ENCODE results near the gene SMCHD1.
A peak's percentile ranks its signal among the peaks of the same experiment; 100 is the strongest.

The SMCHD1 gene

GRCh38 chr18:2655178-2655953 lies at the start of gene SMCHD1:
SMCHD1 (plus strand) TSS chr18:2655726; CDS start chr18:2656076, 350 bp downstream.
- Histone ChIP-seq H3K27ac (peak within 1 kb of the TSS; percentile 82 to 99 (median 98)), H3K4me3 (peak within 1 kb of the TSS; percentile 74 to 91 (median 89))

- no peak overlapping the region for H3K4me3 ChIP-seq
- peak overlapping the region in 14 of 21 experiments; percentile 1 to 79 (median 33) for H3K27ac ChIP-seq
These were observed 49.2 kb upstream of the SMCHD1 start for GRCh38 chr18:2606335-2606734.

GRCh38 chr18:2609604-2610003 lies 45.9 kb upstream of the SMCHD1 start:
- H3K27ac ChIP-seq: no peak overlapping the region
- no peak overlapping the region for H3K4me3 ChIP-seq

GRCh38 chr18:2610549-2610948 lies 45.0 kb upstream of the SMCHD1 start:
- H3K27ac ChIP-seq: no peak overlapping the region
- H3K4me3 ChIP-seq: no peak overlapping the region

- H3K4me3 ChIP-seq: no peak overlapping the region
- H3K27ac ChIP-seq: no peak overlapping the region
These were observed 42.5 kb upstream of the SMCHD1 start for GRCh38 chr18:2612996-2613395.

GRCh38 chr18:2617401-2617998 lies 38.0 kb upstream of the SMCHD1 start:
- Histone ChIP-seq H3K27ac (no peak overlapping the region), H3K4me3 (no peak overlapping the region)

GRCh38 chr18:2618009-2618408 lies 37.5 kb upstream of the SMCHD1 start:
- Histone ChIP-seq H3K4me3 (no peak overlapping the region), H3K27ac (no peak overlapping the region)

GRCh38 chr18:2625217-2625616 lies 30.3 kb upstream of the SMCHD1 start:
- Histone ChIP-seq H3K4me3 (no peak overlapping the region), H3K27ac (no peak overlapping the region)

- H3K27ac ChIP-seq: no peak overlapping the region
These were observed 27.7 kb upstream of the SMCHD1 start for GRCh38 chr18:2627821-2628276.

GRCh38 chr18:2629003-2629402 lies 26.5 kb upstream of the SMCHD1 start:
- Histone ChIP-seq H3K27ac (no peak overlapping the region), H3K4me3 (no peak overlapping the region)

More at GRCh38 chr18:2627821-2628276, 27.7 kb upstream of the SMCHD1 start:
- H3K4me3 ChIP-seq: no peak overlapping the region

- Histone ChIP-seq H3K4me3 (no peak overlapping the region), H3K27ac (peak overlapping the region in 18 of 21 experiments; percentile 14 to 98 (median 81))
These were observed 19.9 kb upstream of the SMCHD1 start for GRCh38 chr18:2635586-2635985.

GRCh38 chr18:2636126-2636631 lies 19.3 kb upstream of the SMCHD1 start:
- Histone ChIP-seq H3K27ac (peak overlapping the region; percentile 14 to 98 (median 81)), H3K4me3 (peak overlapping the region in 1 of 7 experiments; percentile 3)

- H3K4me3 ChIP-seq: peak overlapping the region in 1 of 7 experiments; percentile 7
- H3K27ac ChIP-seq: peak overlapping the region in 12 of 21 experiments; percentile 18 to 93 (median 62)
These were observed 13.9 kb upstream of the SMCHD1 start for GRCh38 chr18:2641638-2642037.

GRCh38 chr18:2642771-2643170 lies 12.8 kb upstream of the SMCHD1 start:
- Histone ChIP-seq H3K4me3 (no peak overlapping the region), H3K27ac (peak overlapping the region in 4 of 21 experiments; percentile 37 to 93 (median 79))

GRCh38 chr18:2644535-2644934 lies 11.0 kb upstream of the SMCHD1 start:
- H3K4me3 ChIP-seq: no peak overlapping the region
- peak overlapping the region in 1 of 21 experiments; percentile 18 for H3K27ac ChIP-seq

- Histone ChIP-seq H3K4me3 (no peak overlapping the region), H3K27ac (no peak overlapping the region)
These were observed 3.5 kb upstream of the SMCHD1 start for GRCh38 chr18:2651981-2652380.

- Histone ChIP-seq H3K27ac (no peak overlapping the region), H3K4me3 (no peak overlapping the region)
These were observed 2.1 kb upstream of the SMCHD1 start for GRCh38 chr18:2653467-2653866.

GRCh38 chr18:2654169-2654927 lies 1.2 kb upstream of the SMCHD1 start:
- Histone ChIP-seq H3K27ac (peak overlapping the region in 19 of 21 experiments; percentile 92 to 99 (median 98)), H3K4me3 (peak overlapping the region; percentile 74 to 91 (median 89))

- Histone ChIP-seq H3K27ac (peak overlapping the region; percentile 82 to 99 (median 98)), H3K4me3 (peak overlapping the region; percentile 74 to 91 (median 89))
These were observed 673 bp upstream of the SMCHD1 start for GRCh38 chr18:2654928-2655177.

GRCh38 chr18:2655954-2656236 lies 369 bp downstream of the SMCHD1 start:
- H3K4me3 ChIP-seq: peak overlapping the region; percentile 74 to 91 (median 89)
- H3K27ac ChIP-seq: peak overlapping the region; percentile 82 to 99 (median 98)
